GM03348 (cell line): ENCODE measurements around the gene B4GALT2.

ENCODE experiments used
- DNase-seq: peaks from one replicate; pipeline ENCODE4 v3.0.0; 2012; ENCODE audit warnings: low spot score

B4GALT2 gene

DNA sequence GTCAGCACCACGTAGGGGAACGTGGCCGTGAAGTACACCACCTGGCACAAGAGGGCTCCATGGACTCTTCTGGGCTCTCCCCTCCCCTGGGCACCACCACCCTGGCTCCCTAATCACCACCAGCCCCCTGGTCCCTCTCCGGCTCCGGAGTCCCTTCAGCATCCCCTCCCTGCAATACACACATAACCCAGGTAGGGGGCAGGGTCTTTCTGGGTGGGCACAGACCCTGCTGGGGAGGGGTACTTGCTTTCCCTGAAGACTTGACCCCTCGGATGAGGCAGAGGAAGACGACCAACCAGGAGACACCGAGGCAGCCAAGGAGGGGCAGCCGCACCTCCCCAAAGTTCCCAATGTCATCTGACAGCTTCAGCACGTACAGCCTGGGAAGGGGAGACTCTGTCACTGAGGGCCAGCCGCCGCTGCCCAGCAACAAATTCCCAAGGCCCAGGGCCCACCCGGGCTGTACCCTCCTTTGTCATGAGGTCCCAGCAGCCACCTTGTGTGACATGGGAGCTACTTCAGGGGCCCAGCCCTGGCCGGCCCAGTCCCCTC, 23.7 kb downstream of the B4GALT2 start:
- no peak for DNase-seq

DNA sequence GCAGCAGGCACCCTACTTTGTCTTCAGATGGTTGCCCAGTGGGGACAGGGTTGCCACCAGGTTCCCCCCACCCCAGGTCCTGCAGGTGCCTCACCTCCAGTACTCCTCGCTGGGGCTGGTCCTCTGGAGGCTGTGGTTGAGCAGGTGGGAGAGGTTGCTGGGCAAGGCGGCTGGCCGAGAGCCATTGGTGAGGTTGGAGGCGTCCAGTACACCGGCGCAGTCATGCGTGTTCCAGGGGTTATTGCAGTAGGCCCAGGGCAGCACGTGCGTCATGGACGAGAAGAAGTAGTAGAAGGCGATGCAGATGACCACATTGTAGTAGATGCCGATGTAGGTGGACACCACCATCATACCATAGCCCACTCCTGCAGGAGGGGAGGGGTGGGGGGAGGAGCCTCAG, 29.2 kb downstream of the B4GALT2 start:
- no peak for DNase-seq

DNA sequence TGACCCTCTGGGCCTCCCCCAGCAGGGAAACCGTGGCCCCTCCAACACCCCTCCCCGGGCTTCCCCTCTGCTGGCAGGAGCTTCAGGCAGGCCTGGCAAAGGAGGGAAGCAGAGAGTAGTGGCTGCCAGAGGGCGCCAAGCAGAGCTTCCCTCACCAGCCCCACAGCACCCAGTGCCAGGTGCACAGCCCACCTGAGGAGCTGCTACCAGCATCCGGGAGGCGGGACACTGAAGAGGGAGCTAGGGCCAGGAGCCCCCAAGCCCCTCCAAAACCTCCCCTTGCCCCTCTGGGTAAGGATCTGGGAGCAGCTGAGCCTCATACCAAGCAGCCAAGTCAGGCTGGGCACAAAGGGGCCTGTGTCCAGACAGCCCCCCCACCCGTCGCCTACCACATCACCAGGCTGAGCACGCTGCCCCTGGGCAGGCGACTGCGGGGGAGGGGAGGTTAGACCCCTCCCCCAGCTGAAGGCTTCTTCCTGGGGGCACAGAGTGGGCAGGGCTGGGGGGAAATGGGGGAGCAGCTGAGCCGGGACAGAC, 32.0 kb downstream of the B4GALT2 start:
- no peak for DNase-seq

DNA sequence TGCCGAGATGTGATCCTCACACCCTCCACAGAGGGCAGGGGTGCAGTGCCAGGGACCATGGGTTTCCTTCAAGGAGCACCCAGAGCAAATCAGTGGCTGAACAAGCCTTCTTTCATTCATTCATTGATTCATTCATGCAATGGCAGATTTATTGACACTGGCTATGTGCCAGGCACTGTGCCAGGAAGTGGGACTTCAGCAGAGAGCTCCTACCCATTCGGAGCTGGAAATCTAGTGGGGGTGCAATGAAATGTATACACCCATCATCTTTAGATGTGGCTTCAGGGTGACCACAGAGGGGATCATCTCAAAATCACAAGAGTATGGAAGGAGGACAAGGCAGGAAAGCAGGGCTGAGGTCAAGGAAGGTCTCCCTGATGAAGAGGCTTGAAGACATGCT, 33.4 kb downstream of the B4GALT2 start:
- DNase-seq: no peak

DNA sequence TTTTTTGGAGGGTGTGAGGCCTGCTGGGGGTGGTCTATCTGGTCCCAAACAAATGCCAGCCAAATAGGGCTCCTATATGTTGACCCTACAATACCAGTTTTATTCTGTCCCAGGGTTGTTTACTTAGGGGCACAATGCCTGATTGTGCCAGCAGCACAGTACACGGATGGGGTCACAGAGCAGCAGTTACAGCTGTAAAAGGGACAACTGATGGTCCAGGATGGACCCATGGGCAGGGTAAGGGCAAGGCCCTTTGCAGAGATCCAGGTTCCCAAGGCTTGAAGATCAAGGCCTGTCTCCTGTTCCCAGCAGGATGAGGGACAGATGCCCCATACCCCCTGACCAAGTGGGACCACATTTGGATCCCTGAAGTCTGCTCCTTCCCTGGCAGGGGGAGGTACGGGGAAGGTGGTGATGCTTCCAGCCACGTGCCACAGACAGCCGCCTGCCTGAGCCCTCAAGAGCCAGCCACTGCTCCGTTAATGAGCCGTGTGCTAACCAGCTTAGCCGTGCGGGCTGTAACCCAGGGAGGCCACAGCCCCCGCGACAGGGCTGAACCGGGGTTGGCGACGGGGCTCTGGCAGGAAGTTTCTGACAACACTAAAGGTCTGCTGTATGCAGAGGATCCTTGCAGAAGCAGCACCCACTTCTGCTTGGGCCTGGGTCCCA, 34.1 kb downstream of the B4GALT2 start:
- DNase-seq: no peak

DNA sequence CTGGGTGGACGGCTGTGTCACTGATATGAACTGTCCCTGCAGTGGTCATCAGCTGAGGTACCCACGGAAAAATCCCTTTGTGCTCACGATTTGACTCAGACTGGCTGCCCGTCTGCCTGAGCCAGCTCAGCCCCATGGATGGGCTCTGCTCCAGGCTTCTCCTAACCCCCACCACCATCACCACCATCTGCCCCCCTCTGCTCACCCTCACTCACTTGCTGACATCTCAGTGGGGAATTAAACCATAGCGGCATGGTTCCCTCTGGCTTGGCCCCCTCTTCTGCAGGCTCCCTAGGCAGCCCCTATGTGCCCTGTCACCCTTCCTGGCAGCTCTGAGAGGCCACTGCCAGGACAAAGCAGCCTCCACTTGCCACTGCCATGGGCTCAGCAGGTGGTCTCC, 34.9 kb downstream of the B4GALT2 start:
- no peak for DNase-seq

DNA sequence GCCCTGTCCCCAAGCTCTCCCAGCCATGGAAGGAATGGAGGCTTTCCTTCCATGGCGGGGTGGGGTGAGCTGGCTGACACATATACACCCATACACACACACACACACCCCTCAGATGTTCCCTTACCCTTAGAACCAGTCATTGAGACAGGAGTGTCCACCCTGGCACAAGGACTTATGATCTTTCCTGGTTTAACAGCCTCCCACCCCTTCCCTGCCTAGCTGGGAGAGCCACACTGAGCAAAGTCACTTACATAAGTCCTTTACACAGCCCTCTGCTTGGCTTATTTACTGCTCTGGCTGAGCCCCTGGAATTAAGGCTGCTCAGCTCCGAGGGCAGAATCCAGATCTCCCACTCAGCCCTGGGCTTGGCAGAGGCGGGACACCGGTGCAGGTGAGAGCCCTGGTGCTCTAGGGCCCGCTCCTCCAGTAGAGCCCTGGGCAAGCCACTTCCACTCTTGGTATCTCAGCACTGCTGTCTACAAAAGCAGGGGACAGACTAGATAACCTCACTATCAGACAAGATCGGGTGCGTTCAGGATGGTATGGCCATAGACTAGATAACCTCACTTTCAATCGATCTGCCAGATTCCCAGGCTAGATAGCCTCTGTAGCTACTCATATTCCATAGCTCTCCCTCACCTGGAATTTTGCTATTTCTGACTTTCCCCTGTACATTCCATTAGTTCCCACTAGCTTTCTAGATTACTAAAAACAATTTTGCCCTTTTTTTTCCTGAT, 35.5 kb downstream of the B4GALT2 start:
- no peak for DNase-seq

DNA sequence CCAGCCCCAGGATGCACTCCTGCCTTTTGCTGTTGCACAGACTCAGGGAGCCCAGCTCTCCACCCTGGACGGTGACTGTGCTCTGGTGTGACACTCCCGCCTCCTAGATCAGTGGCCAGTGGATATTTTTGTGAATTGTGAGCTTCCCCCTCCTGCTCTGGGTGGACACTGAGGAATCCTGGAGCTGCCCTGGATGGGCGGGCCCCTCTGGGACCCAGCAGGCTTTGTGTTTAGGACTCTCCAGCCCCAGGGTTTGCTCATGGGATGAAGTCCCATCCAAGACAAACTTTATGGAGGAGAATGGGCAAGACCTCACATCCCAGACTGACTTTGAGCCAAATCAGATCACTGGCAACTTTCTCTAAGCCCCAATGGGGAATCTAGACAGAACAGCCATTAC, 36.2 kb downstream of the B4GALT2 start:
- DNase-seq: no peak

DNA sequence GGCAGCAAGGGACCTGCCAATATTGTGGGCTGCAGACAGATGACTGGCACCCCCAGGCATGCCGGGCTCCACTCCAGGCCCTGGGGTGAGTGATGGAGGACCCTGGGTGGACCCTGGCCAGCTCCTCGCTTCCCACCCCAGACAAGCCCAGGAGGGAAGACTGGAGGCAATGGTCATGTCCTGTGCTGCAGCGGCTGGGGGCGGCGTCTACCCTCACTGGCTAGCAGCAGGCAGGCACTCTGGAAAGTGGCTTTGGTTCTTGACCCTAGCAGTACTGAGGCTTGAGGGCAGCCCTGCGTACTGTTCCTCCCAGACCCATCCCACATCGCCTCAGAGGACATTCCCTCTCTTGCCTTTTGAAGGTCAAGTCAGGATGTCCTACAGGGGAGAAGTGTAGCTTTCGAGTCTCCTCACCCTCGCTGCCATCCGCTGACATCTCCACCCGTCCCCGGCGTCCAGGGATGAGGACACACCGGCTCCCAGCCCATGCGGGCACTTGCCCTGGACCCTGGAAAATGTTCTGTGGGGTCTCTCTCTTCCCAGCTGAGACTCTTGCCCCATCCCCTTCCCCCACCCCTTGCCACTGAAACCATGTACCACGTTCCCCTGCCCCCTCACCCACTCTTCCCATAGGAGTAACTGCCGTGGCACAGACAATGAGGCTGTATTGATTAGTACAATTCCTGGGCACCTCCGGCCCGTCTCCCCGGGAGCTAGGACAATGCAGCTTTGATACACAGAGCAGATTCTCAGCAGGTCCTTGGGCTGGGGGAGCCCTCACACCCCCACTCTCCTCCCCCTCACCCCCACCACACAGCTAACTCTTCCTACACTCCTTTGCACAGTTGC, 37.3 kb downstream of the B4GALT2 start:
- DNase-seq: no peak

DNA sequence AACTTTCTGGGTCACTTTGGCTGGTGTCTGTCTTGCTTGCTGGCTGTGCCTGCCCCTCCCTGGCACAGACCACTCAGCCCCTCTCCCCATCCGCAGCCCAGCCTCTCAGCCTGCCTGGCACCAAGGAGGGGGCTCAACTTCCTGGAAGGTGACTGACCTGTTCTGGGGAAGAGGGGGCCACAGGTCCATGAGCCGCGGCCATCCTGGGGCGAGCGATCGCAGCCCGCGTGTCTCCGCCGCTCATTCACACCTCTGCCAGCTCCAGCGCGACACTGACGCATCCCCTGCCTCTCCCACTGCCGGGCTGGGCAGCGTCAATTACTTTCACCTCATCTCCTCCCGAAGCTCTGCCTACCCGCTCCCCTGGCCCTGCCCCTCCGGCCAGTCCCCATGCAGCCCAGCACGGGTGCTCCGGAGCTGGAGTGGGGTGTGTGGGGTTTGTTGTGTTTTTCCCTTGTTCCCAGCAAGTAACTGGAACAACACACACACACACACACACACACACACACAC, 37.9 kb downstream of the B4GALT2 start:
- DNase-seq: no peak

DNA sequence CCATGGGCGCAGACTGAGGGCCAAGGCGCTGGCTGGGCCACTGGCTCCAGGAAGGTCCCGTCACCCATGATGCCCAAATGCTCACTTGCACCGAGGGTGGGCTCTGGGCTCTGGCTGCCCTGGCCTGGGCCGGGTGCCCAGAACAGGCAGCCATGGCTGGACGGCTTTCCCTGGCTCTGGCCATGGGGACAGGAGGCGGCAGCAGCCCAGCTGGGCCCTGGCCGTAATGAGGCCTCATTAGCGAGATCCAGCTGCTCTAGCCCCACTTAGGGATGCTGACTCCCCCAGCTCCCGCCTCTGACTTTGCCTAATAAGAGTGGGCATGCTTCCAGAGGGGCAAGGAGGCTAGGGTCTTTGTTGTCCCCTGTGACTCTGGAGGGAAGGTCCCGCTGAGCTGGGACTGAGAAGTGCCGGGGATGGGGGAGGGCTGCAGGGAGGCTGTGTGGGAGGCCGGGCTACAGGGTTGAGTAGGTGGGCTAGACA, 40.5 kb downstream of the B4GALT2 start:
- DNase-seq: no peak

DNA sequence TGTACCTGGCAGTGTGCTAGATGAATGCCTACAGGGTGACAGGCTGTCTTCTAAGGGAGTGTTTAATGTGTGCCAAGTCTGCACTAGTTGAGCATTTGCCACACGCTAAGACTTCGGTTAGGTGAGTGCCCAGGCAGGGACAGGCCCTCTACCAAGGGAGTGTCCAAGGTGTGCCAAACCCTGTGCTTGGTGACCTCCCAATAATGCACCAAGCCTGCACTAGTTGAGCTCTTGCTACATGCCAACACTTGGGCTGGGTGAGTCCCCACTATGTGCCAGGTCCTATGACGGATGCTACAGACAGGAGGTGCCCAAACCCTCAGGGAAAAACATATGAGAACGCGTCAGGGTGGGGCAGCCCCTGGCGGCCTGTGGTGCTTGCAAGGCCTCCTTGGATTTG, 41.5 kb downstream of the B4GALT2 start:
- DNase-seq: no peak

DNA sequence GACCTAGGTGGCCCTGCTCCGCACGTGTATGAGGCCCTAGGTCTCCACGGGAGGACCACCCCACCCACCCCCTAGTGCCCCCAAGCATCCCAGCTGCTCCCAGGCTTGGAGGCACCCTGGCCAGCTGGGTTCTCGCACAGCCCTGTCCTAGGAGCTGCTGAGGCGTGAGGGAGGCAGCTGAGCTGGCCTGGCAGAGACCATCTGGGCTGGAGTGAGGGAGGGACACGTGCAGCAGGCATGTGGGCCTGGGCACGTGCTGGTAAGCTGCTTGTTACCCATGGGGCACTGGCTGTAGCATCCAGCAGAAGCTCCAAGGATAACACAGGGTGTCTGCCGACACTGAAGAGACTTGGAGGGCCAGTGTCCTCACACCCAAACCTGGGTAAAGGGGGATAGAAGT, 42.1 kb downstream of the B4GALT2 start:
- no peak for DNase-seq

DNA sequence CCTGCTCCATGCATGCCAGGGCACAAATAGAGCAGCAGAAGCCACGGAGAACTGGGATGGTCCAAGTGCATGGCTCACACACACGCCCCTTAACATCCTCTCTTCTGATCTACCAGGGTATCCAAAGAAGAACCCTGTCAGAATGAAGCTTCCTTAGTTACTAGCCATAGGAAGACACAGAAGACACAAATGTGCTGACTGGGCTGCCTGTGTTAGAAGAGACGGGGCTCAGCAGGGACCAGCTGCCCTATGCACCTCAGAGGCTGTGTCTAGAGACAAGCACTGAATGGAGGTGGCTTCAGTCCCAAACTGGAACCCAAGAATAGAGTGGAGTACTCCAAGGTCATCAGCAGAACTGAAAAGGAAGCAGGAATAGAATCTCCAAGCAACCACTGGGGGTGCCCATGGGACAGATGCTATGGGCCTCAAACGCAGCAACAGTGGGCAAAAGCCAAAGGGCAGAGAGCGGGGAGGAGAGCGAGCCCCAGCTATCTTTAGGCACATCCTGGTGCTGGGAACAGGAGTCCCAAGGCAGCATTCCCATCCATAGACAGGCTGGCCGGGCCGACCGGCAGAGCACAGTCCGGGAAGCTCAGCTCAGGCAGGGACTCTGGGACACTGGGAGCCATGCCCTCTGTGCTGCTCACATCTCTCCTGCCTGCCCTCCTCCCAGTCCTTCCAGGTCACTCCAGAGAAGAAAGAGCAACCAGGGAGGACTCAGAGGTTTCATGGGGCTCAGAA, 42.7 kb downstream of the B4GALT2 start:
- DNase-seq: no peak

DNA sequence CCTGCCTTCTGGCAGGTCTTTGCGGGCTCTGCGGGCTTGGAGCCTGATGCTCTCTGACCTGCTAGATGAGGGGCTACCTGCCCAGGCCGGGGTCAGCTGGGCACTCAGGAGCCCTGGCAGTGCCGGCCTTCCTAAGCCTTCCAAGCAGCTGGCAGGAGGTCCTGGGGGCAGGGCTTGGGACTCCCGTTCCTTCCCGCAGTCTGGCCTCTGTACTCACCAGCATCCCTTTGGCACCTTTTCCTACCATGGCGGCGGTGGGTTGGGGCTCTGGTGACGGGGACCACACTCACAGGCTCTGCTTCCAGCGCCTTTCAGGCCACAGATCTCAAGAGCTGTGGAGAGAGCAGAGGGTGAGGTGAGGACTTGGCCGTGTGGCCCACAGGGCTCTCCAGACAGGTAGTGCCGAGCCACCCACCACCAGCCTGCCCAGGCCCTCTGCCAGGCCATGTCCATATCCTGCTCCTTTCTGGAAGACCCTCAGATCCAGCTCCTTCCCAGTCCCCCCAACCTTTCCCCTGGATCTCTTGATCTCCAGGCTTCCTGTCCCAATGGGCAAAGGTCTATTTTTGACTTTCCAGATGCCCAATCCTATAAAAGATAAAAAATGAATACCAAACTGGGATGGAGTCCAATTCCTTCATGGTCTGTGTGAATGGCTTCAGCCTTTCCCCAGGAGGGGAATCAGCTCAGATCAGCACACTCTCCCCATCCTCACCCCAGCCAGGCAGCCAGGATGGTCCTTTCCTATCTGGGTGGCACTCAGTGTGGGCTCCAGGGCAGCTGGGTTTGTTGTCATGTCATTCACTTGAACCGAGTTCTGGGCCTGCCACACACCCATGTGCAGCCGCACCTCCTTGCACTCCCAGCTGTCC, 45.3 kb downstream of the B4GALT2 start:
- DNase-seq: no peak

DNA sequence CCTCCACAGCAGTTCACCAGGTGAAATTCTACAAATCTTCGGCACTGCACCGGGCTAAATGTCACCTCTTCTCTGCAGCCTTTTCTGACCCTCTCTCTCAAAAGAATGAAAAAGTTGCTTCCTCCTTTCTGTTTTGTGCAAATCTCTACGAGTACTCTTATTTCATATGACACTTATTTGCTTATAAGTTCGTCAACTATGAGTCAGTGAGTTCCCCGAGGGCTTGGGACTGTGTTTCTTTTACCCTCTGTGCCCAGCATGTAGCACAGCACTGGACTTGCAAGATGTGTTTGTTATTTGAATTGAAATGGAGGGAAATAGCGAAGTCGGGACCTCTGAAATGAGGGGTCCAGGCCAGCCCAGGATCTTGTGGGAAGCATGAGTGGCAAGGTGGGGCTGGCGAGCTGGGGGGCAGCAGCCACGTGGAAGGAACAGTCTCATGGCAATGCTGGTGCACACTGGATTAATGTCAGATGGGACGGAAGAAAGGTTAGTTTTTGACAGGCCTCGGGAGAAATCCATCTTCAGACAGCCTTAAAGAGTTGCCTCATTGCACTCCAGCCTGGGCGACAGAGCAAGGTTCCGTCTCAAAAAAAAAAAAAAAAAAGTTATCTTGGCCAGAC, 46.0 kb downstream of the B4GALT2 start:
- DNase-seq: no peak

DNA sequence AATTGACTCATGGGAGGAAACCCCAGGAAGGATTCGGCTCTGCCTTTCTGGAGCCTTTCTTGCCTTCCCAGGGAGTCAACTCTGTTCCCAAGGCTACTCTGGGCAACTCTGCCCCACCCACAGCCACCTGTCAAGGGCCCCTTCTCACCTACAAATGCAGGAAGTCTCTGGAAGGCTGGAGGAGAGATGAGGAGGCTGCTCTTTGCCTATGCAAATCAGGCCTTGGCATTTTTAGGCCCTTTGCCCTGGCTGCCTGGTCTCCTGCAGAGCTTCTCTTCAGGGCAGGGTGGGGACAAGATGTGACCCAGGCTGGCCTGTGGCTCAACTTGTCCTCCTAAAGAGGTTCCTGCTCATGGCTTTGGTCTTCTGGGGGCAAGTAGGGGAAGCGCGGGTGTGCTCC, 46.8 kb downstream of the B4GALT2 start:
- DNase-seq: no peak

DNA sequence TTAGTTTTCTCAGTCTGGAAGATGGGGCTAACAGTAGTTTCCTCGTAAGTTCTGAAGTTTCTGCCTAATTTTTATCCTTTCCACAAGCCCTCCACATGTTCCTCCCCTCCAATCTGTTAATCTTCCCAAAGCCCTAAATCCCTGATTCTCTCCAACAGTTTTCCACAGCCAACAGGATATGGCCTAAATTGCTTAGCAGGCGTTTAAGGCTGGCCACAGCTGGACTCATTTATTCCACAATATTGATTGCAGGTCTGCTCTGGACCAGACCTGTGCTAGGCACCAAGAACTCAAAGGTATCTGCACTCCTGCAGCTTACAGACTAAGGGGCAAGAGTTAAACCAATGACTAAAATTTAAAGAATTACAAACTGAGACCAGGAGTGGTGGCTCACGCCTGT, 48.3 kb downstream of the B4GALT2 start:
- DNase-seq: no peak

DNA sequence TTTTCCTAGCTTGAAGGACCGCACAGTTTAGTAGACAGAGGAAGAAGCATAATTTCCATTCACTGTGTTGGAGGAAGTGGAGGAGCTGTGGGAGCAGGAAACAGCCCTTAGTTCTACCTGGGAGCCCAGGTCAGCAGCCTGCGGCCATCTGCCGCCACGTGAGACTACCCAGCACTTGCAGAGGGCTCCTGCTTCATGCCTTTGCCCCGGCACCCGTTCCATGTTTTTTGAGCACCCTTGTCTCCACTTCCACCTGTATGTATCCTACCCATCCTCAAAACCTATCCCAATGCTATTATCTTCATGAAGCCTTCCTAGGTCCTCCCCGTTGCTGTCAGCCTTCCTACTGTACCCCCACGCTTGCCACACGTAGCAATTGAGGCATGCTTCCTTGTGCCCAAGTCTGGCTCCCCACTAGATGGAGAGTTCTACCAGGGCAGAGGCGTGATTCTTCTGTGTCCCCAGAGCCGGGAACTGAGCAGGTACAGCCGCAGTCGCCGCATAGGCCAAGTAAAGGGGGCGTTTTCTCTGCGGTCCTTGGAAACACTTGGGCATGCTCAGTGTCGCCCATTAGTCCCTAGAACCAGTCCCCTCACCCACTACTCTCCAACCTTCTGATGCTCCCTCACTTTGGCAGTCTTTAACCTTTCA, 50.4 kb downstream of the B4GALT2 start:
- DNase-seq: peak; percentile 63
